GM10847 (cell line): Measurements from ENCODE around the gene SART1.

ENCODE experiments used
- POLR2A ChIP-seq: IDR thresholded peaks from 2 replicates; pipeline ENCODE4 v1.6.1; 2011; ENCODE audit not compliant: insufficient read length; ENCODE audit errors: extremely low read depth

Gene SART1

GRCh38 chr11:66002648-66003225, 41.2 kb downstream of the SART1 start:
- TF ChIP-seq POLR2A = no peak

GRCh38 chr11:66003291-66003690, 41.8 kb downstream of the SART1 start:
- no peak for TF ChIP-seq POLR2A

- no peak for TF ChIP-seq POLR2A
These were observed 42.7 kb downstream of the SART1 start for GRCh38 chr11:66004186-66004585.

GRCh38 chr11:66006134-66006890, 44.8 kb downstream of the SART1 start:
- no peak for TF ChIP-seq POLR2A

GRCh38 chr11:66006891-66007176, 45.3 kb downstream of the SART1 start:
- no peak for TF ChIP-seq POLR2A

- no peak for TF ChIP-seq POLR2A
These were observed 45.7 kb downstream of the SART1 start for GRCh38 chr11:66007201-66007634.

GRCh38 chr11:66008095-66008467, 46.5 kb downstream of the SART1 start:
- no peak for TF ChIP-seq POLR2A

- TF ChIP-seq POLR2A = no peak
These were observed 47.1 kb downstream of the SART1 start for GRCh38 chr11:66008468-66009101.

- TF ChIP-seq POLR2A = no peak
These were observed 49.8 kb downstream of the SART1 start for GRCh38 chr11:66011239-66011784.

- no peak for TF ChIP-seq POLR2A
These were observed 50.3 kb downstream of the SART1 start, which contains the start of gene CST6 for GRCh38 chr11:66011785-66012303. TSS of gene CST6 (plus strand) at chr11:66012008. CDS start at chr11:66012045, 37 bp downstream.

GRCh38 chr11:66012371-66012945, 50.9 kb downstream of the SART1 start:
- no peak for TF ChIP-seq POLR2A

GRCh38 chr11:66012946-66013761, 51.6 kb downstream of the SART1 start:
- no peak for TF ChIP-seq POLR2A

GRCh38 chr11:66013762-66014100, 52.2 kb downstream of the SART1 start:
- no peak for TF ChIP-seq POLR2A

- TF ChIP-seq POLR2A = no peak
These were observed 53.4 kb downstream of the SART1 start for GRCh38 chr11:66014804-66015453.
